ENCODE measurements around the gene CAPG.

- TF ChIP-seq, protein P1, sequence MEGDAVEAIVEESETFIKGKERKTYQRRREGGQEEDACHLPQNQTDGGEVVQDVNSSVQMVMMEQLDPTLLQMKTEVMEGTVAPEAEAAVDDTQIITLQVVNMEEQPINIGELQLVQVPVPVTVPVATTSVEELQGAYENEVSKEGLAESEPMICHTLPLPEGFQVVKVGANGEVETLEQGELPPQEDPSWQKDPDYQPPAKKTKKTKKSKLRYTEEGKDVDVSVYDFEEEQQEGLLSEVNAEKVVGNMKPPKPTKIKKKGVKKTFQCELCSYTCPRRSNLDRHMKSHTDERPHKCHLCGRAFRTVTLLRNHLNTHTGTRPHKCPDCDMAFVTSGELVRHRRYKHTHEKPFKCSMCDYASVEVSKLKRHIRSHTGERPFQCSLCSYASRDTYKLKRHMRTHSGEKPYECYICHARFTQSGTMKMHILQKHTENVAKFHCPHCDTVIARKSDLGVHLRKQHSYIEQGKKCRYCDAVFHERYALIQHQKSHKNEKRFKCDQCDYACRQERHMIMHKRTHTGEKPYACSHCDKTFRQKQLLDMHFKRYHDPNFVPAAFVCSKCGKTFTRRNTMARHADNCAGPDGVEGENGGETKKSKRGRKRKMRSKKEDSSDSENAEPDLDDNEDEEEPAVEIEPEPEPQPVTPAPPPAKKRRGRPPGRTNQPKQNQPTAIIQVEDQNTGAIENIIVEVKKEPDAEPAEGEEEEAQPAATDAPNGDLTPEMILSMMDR (conservative IDR thresholded peaks at IDR 0.05; ENCODE audit: low read length) = no peak
- no peak for TF ChIP-seq EZH2phosphoT487 (IDR thresholded peaks at IDR 0.05; ENCODE audit: borderline replicate concordance)
Observed at GRCh38 chr2:85354286-85355072, 55.7 kb downstream of the CAPG start, which contains the start of the genes ELMOD3 and RETSAT.

Data from Loucy (cell line).